H9 (cell line): ENCODE measurements around the gene PPWD1. TPM values are rescaled to one million over a fixed set of nuclear protein-coding genes. Genes with fewer than 3 reads are reported as not detected.

Source experiments
- DNase-seq: peaks from one replicate; pipeline ENCODE4 v3.0.0-alpha.2; 2017
- H2AFZ ChIP-seq: one replicate; pipeline ENCODE4 v1.6.1; 2013; ENCODE audit warnings: mild to moderate bottlenecking, low read length, control low read depth, moderate library complexity
- H2AK5ac ChIP-seq: 2 replicates; pipeline ENCODE4 v1.6.1; 2013; ENCODE audit warnings: low read length, control low read depth, mixed read lengths; ENCODE audit not compliant: insufficient read length
- H2BK120ac ChIP-seq: one replicate; pipeline ENCODE4 v1.6.1; 2013; ENCODE audit warnings: low read depth, mild to moderate bottlenecking, low read length, control low read depth, inconsistent platforms; ENCODE audit not compliant: poor library complexity, severe bottlenecking
- H2BK12ac ChIP-seq: 2 replicates; pipeline ENCODE4 v1.6.1; 2013; ENCODE audit warnings: low read length, control low read depth, mixed read lengths, low read depth; ENCODE audit not compliant: insufficient read length
- H2BK15ac ChIP-seq: 2 replicates; pipeline ENCODE4 v1.6.1; 2013; ENCODE audit warnings: low read depth, low read length, control low read depth
- H2BK20ac ChIP-seq: one replicate; pipeline ENCODE4 v1.6.1; 2013; ENCODE audit warnings: low read depth, mild to moderate bottlenecking, low read length, control low read depth, inconsistent platforms; ENCODE audit not compliant: poor library complexity, severe bottlenecking
- H2BK5ac ChIP-seq: 2 replicates; pipeline ENCODE4 v1.6.1; 2013; ENCODE audit warnings: low read length, control low read depth, mixed read lengths; ENCODE audit not compliant: insufficient read length
- H3K14ac ChIP-seq: 2 replicates; pipeline ENCODE4 v1.6.1; 2013; ENCODE audit warnings: low read length, control low read depth; ENCODE audit not compliant: insufficient read depth
- H3K18ac ChIP-seq: 2 replicates; pipeline ENCODE4 v1.6.1; 2013; ENCODE audit warnings: low read depth, mild to moderate bottlenecking, mixed read lengths, low read length, control low read depth; ENCODE audit not compliant: insufficient read length
- H3K23ac ChIP-seq: 2 replicates; pipeline ENCODE4 v1.6.1; 2013; ENCODE audit warnings: low read length, control low read depth, mixed read lengths, low read depth; ENCODE audit not compliant: insufficient read length
- H3K23me2 ChIP-seq: 2 replicates; pipeline ENCODE4 v1.6.1; 2013; ENCODE audit warnings: low read depth, mild to moderate bottlenecking, mixed read lengths, low read length, control low read depth; ENCODE audit not compliant: insufficient read length, poor library complexity, severe bottlenecking
- H3K27ac ChIP-seq: 2 replicates; pipeline ENCODE4 v1.5.1; 2013; ENCODE audit warnings: low read length, control low read depth, mixed read lengths, low read depth; ENCODE audit not compliant: insufficient read length
- H3K27me3 ChIP-seq: 2 replicates; pipeline ENCODE4 v1.6.1; 2013; ENCODE audit warnings: low read length, control low read depth, inconsistent platforms; ENCODE audit not compliant: insufficient read depth
- H3K4ac ChIP-seq: 2 replicates; pipeline ENCODE4 v1.6.1; 2013; ENCODE audit warnings: low read depth, mild to moderate bottlenecking, control low read depth, inconsistent platforms, low read length, moderate library complexity
- H3K4me1 ChIP-seq: 2 replicates; pipeline ENCODE4 v1.6.1; 2013; ENCODE audit warnings: low read length, control low read depth, inconsistent platforms; ENCODE audit not compliant: insufficient read depth
- H3K4me2 ChIP-seq: 2 replicates; pipeline ENCODE4 v1.6.1; 2013; ENCODE audit warnings: low read length, control low read depth, mixed read lengths; ENCODE audit not compliant: insufficient read length, insufficient read depth
- H3K56ac ChIP-seq: 2 replicates; pipeline ENCODE4 v1.6.1; 2013; ENCODE audit warnings: low read depth, mild to moderate bottlenecking, mixed read lengths, low read length, control low read depth; ENCODE audit not compliant: insufficient read length
- H3K79me1 ChIP-seq: 2 replicates; pipeline ENCODE4 v1.6.1; 2013; ENCODE audit warnings: low read depth, mild to moderate bottlenecking, moderate library complexity, low read length, control low read depth, inconsistent platforms; ENCODE audit not compliant: insufficient read depth, poor library complexity, severe bottlenecking
- H3K79me2 ChIP-seq: 2 replicates; pipeline ENCODE4 v1.6.1; 2013; ENCODE audit warnings: low read length, control low read depth, inconsistent platforms; ENCODE audit not compliant: insufficient read depth
- H3K9ac ChIP-seq: 2 replicates; pipeline ENCODE4 v1.6.1; 2013; ENCODE audit warnings: low read length, control low read depth, mixed read lengths; ENCODE audit not compliant: insufficient read length; ENCODE audit errors: extremely low read depth
- H3K9me3 ChIP-seq: one replicate; pipeline ENCODE4 v1.6.1; 2013; ENCODE audit warnings: low read depth, low read length, inconsistent platforms; ENCODE audit not compliant: control insufficient read depth
- H3T11ph ChIP-seq: one replicate; pipeline ENCODE4 v1.6.1; 2013; ENCODE audit warnings: mild to moderate bottlenecking, low read length, control low read depth, inconsistent platforms
- H4K20me1 ChIP-seq: one replicate; pipeline ENCODE4 v1.6.1; 2013; ENCODE audit not compliant: control insufficient read depth, insufficient read length, insufficient read depth
- H4K5ac ChIP-seq: 2 replicates; pipeline ENCODE4 v1.6.1; 2013; ENCODE audit warnings: low read depth, mild to moderate bottlenecking, mixed read lengths, low read length, control low read depth; ENCODE audit not compliant: insufficient read length
- H4K8ac ChIP-seq: replicated peaks from 2 replicates; pipeline ENCODE4 v1.6.1; 2013; ENCODE audit warnings: low read length, control low read depth, mixed read lengths, low read depth; ENCODE audit not compliant: insufficient read length
- H4K91ac ChIP-seq: 2 replicates; pipeline ENCODE4 v1.6.1; 2013; ENCODE audit warnings: low read depth, mild to moderate bottlenecking, moderate library complexity, mixed read lengths, low read length, control low read depth; ENCODE audit not compliant: insufficient read length
- H3K27ac Mint-ChIP-seq, 3 experiments: 2 replicates in 2 of 3; 3 replicates in 1 of 3; pipeline ENCODE4 v1.8.0; 2020 to 2021; ENCODE audit warnings: mixed read lengths in 3 of 3, mild to moderate bottlenecking in 1 of 3, moderate library complexity in 1 of 3
- H3K27me3 Mint-ChIP-seq: 2 replicates; pipeline ENCODE4 v1.8.0; 2021; ENCODE audit warnings: low read depth, mild to moderate bottlenecking, moderate library complexity, mixed read lengths
- H3K36me3 Mint-ChIP-seq, 3 experiments: 2 replicates in 2 of 3; 3 replicates in 1 of 3; pipeline ENCODE4 v1.8.0; 2020 to 2021; ENCODE audit warnings: low read depth in 3 of 3, mixed read lengths in 3 of 3; ENCODE audit not compliant: insufficient read depth in 1 of 3
- H3K4me1 Mint-ChIP-seq, 2 experiments: 2 replicates each; pipeline ENCODE4 v1.8.0; 2020; ENCODE audit warnings: mixed read lengths in 2 of 2
- H3K4me3 Mint-ChIP-seq, 2 experiments: 2 replicates in 1 of 2; 3 replicates in 1 of 2; pipeline ENCODE4 v1.8.0; 2020 to 2021; ENCODE audit warnings: mild to moderate bottlenecking in 2 of 2, mixed read lengths in 2 of 2, moderate library complexity in 1 of 2
- H3K9me3 Mint-ChIP-seq, 2 experiments: 2 replicates in 1 of 2; 3 replicates in 1 of 2; pipeline ENCODE4 v1.8.0; 2020; ENCODE audit warnings: mild to moderate bottlenecking in 2 of 2, mixed read lengths in 2 of 2, moderate library complexity in 1 of 2
- CTCF ChIP-seq: fragments of 200-600 bp; sonication (generic); conservative IDR thresholded peaks from 3 replicates; pipeline ENCODE4 v1.8.0; 2021; ENCODE audit warnings: antibody characterized with exemption, mild to moderate bottlenecking
- total RNA-seq: library from RNA; stranded (reverse); gene quantifications from 2 replicates; pipeline ENCODE4 v1.2.1, GENCODE V29; 2021

Gene PPWD1
- total RNA-seq, 1 experiment from 2014 or later = 43.2 TPM

GRCh38 chr5:65555287-65555686, 7.8 kb upstream of the PPWD1 start:
- Mint-ChIP-seq H3K36me3 (peaks cover 11 to 58% (median 45%) of the 10 kb centered on the region in 3 experiments; a peak in 6 of 7 replicates), H3K27me3 (no peaks in the 10 kb centered on the region; the same call in 1 of the 2 replicates), H3K4me3 (no peak overlapping the region), H3K9me3 (no peaks in the 10 kb centered on the region), H3K27ac (no peak overlapping the region), H3K4me1 (no peaks in the 10 kb centered on the region)
- no peak for DNase-seq
- no peaks in the 10 kb centered on the region for H3K23me2 ChIP-seq
- TF ChIP-seq CTCF = no peak
- no peak overlapping the region for H2BK5ac ChIP-seq
- H3K9ac ChIP-seq = no peak overlapping the region
- H3K9me3 ChIP-seq = no peaks in the 10 kb centered on the region
- H4K8ac ChIP-seq = no peak overlapping the region
- H4K5ac ChIP-seq = no peak overlapping the region
- H3K27ac ChIP-seq = no peak overlapping the region
- H3K4ac ChIP-seq = no peak overlapping the region
- H3K79me2 ChIP-seq = no peaks in the 10 kb centered on the region
- H3K23ac ChIP-seq = no peak overlapping the region
- no peaks in the 10 kb centered on the region for H3K4me1 ChIP-seq
- H3K18ac ChIP-seq = no peak overlapping the region
- no peaks in the 10 kb centered on the region for H4K20me1 ChIP-seq
- no peak overlapping the region for H3T11ph ChIP-seq
- H3K79me1 ChIP-seq = no peaks in the 10 kb centered on the region
- no peak overlapping the region for H3K56ac ChIP-seq
- no peaks in the 10 kb centered on the region for H3K27me3 ChIP-seq
- H2AFZ ChIP-seq = no peak overlapping the region
- no peak overlapping the region for H4K91ac ChIP-seq
- H2AK5ac ChIP-seq = no peak overlapping the region
- H2BK15ac ChIP-seq = no peak overlapping the region
- no peak overlapping the region for H2BK12ac ChIP-seq
- H2BK120ac ChIP-seq = no peak overlapping the region
- no peak overlapping the region for H3K4me2 ChIP-seq
- no peak overlapping the region for H3K14ac ChIP-seq
- no peak overlapping the region for H2BK20ac ChIP-seq
